Fibroblast of villous mesenchyme (primary cell): Measurements from ENCODE around the gene OR2L2. TPM values are rescaled to one million over a fixed set of nuclear protein-coding genes. Genes with fewer than 3 reads are reported as not detected.

ENCODE experiments used
- DNase-seq: peaks from one replicate; pipeline ENCODE4 v3.0.0-alpha.2; 2010; ENCODE audit warnings: low read depth
- H3K4me3 ChIP-seq: 2 replicates; pipeline ENCODE4 v1.5.1; 2011; ENCODE audit warnings: low read depth, mild to moderate bottlenecking, low read length
- CTCF ChIP-seq: IDR thresholded peaks from 2 replicates; pipeline ENCODE4 v1.5.1; 2012; ENCODE audit warnings: low read depth, mild to moderate bottlenecking, low read length; ENCODE audit not compliant: insufficient read depth
- total RNA-seq: library from RNA; depleted of rRNA; stranded (reverse); fragments of >200 nt; gene quantifications from 2 replicates; pipeline ENCODE4 v1.2.3, GENCODE V29; 2012

Gene OR2L2
- total RNA-seq: under 0.01 TPM in 1 of 2 replicates, not detected in the other

- no peak within 1 kb of the TSS for H3K4me3 ChIP-seq
- TF ChIP-seq CTCF: no peak
- no peak for DNase-seq
Measured at GRCh38 chr1:248029770-248030169, at the start of gene OR2L2. TSS of gene OR2L2 (plus strand) at chr1:248030070. CDS start at chr1:248038268, 8,198 bp downstream.

- H3K4me3 ChIP-seq: no peak overlapping the region
- TF ChIP-seq CTCF: no peak
- DNase-seq: no peak
Measured at GRCh38 chr1:247992986-247993385, 36.9 kb upstream of the OR2L2 start.

- no peak for DNase-seq
- no peak overlapping the region for H3K4me3 ChIP-seq
- TF ChIP-seq CTCF: no peak
Measured at GRCh38 chr1:247998811-247999210, 31.1 kb upstream of the OR2L2 start.

- H3K4me3 ChIP-seq: no peak overlapping the region
- no peak for DNase-seq
- no peak for TF ChIP-seq CTCF
Measured at GRCh38 chr1:248000169-248000568, 29.7 kb upstream of the OR2L2 start.

- no peak overlapping the region for H3K4me3 ChIP-seq
- TF ChIP-seq CTCF: no peak
- DNase-seq: no peak
Measured at GRCh38 chr1:248007778-248008177, 22.1 kb upstream of the OR2L2 start.

- TF ChIP-seq CTCF: no peak
- no peak overlapping the region for H3K4me3 ChIP-seq
- no peak for DNase-seq
Measured at GRCh38 chr1:248009681-248010080, 20.2 kb upstream of the OR2L2 start.

GRCh38 chr1:248013229-248013710 lies 16.6 kb upstream of the OR2L2 start, which contains the start of gene OR2L5:
TSS of gene OR2L5 (plus strand) at chr1:248013660. CDS start at chr1:248021948, 8,288 bp downstream.
- no peak for TF ChIP-seq CTCF

More at GRCh38 chr1:248013229-248013710, 16.6 kb upstream of the OR2L2 start, which contains the start of gene OR2L5:
- no peak for DNase-seq
- H3K4me3 ChIP-seq: no peak within 1 kb of the TSS
